COLO668 (cell line): ENCODE results near the gene PLB1.

Experiments
- DNase-seq: peaks from one replicate; lab custom pipeline; 2025; ENCODE audit not compliant: unreplicated experiment; lab: John Stamatoyannopoulos, UW

The PLB1 gene

GRCh38 chr2:28496781-28497180 lies 921 bp downstream of the PLB1 start:
- no peak for DNase-seq

DNA sequence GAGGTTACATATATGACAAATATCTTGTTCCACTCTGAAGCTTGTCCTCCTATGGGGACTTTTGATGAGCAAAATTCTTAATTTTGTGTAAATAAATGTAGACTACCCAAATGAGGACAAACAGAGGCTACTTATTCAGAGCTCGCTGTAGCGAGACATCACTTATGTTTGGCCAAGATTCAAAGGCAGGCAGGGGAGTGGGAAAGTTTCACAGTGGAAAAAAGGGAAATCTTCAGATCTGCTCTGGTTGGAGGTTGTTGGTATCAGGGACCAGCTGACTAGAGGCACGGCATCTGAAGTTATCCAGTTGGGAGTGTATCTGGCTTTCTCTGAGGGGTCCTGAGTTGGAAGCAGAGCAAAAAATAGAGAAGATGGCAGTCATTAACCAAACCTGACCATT lies 1.3 kb downstream of the PLB1 start:
- no peak for DNase-seq

GRCh38 chr2:28499282-28499681 lies 3.4 kb downstream of the PLB1 start:
- no peak for DNase-seq

GRCh38 chr2:28505361-28505760 lies 9.5 kb downstream of the PLB1 start:
- no peak for DNase-seq

GRCh38 chr2:28506112-28506910 lies 10.5 kb downstream of the PLB1 start:
- no peak for DNase-seq

GRCh38 chr2:28507796-28508764 lies 12.2 kb downstream of the PLB1 start:
- peak; percentile 88 for DNase-seq

GRCh38 chr2:28509361-28509760 lies 13.5 kb downstream of the PLB1 start:
- DNase-seq, result no peak

DNA sequence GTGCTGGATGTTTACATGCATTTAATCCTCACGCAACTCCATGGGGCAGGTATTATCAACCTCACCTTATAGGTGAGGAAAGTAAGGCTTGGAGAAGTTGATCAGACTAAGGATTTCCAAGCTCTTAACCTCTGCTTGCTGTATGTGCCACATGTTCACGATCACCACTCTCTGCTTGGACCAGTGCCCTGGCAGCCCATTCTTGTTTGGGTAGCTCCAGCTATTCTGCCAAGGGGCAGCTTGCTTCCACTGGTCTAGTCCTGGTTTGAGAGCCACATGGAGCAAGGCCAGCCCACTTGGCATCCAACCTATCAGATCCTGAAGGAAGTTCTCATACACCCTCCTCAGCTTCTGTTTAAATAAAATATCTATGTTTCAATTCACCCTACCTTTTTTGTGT lies 14.3 kb downstream of the PLB1 start:
- no peak for DNase-seq

DNA sequence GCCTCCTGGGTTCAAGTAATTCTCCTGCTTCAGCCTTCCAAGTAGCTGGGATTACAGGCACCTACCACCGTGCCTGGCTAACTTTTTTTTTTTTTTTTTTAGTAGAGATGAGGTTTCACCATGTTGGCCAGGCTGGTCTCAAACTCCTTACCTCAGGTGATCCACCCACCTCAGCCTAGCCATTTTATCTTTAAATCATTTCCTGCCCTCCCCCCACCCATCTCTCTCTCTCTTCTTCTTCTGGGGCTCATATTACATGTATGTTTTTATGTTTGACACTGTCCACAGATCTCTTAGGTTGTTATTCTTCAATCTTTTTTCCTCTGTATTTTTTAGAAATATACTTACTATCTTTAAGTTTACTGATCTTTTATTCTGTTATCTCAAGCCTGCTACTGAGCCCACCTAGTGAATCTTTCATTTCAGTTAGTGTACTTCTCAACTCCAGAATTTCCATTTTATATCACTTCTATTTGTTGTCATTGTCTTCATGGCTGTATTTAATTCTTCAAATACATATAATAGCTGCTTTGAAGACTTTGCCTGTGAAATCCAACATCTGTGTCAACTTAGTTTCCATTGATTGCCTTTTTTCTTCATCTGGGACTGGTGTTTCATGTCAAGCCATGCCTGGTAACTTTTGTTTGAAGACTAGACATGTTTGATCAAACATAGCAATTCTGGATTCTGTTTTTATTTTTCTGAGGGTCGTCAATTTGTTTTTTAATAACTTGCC lies 16.2 kb downstream of the PLB1 start:
- DNase-seq, result no peak

- no peak for DNase-seq
These were observed 16.7 kb downstream of the PLB1 start for GRCh38 chr2:28512607-28512965.

DNA sequence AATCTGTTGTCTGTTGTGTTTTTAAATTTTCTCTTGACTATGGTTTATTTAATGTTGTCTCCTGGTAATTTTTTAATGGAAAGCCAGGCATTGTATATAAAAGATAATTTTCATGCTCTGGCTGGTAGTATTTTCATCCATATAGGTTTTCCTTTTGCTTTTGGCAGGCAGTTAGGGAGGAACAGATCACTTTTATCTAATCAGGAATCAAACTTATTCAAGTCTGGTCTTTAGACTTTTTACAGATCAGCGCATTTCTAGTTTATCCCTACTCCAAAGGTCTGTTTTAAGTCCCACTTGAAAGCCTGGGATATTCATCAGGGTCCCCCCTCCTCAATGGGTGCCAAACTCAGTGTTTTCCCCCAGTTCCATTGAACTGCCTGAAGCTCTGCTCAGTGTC lies 17.2 kb downstream of the PLB1 start:
- no peak for DNase-seq

- no peak for DNase-seq
These were observed 19.4 kb downstream of the PLB1 start for GRCh38 chr2:28515176-28515751.

GRCh38 chr2:28516430-28516829 lies 20.6 kb downstream of the PLB1 start:
- no peak for DNase-seq

DNA sequence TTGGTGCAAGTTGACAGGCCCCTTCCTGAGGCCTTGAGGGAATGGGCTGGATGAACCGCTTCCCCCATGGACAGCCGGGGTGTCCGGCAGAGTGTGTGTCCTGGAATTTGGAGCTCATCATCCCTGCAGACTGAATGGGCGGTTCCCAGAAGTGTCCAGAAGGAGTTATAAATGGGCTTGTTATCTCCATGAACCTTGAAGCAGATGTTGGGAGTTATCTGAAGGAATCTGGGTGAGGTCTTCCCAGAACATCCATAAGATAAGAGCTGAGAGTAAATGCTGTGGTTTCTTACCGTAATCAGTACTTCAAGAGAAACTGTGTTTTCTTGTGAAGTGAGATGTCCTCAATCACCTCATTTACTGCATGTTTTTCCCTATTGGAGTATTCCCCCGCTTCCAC lies 21.1 kb downstream of the PLB1 start:
- no peak for DNase-seq

DNA sequence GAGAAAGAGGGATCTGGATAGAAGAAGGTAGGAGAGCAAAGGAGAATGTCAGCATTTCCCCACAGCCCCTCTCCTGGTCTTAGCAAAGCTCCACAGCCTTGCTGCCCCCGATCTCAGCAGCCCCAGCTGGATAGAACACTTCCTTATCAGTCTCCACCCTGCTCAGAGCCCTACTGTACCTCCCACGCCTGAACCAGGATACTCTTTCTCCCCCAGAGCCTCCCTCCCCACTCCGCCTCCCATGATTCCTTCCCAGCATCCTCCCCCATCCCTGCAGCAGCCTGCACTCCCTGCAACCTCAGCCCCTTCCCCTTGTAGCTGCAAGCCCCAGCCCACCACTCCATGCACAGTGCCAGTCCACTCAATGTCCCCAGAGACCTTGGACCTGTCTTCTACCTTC lies 25.8 kb downstream of the PLB1 start:
- no peak for DNase-seq

GRCh38 chr2:28522481-28522880 lies 26.6 kb downstream of the PLB1 start:
- DNase-seq, result no peak

- DNase-seq, result peak; percentile 31
These were observed 28.0 kb downstream of the PLB1 start for GRCh38 chr2:28523902-28524301.

DNA sequence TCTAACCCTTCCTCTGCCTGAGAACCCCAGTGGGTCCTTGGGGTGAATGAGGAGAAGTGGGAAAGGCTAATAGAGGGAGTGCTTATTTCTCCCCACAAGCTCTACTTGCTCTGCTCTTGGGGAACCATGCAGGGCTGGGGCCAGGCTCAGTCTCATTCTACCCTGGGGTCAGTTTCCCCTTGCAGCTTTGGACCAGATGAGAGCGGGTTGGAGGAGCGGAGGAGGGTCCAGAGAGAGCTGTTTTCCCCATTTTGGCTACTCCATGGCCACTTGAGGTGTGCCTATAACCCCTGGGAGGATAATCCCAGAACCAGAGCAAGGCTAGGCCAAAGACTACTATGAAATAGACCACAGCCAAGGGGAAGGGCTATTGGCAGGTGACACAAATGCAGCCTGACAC lies 29.6 kb downstream of the PLB1 start:
- no peak for DNase-seq

GRCh38 chr2:28526527-28527132 lies 30.8 kb downstream of the PLB1 start:
- no peak for DNase-seq

- no peak for DNase-seq
These were observed 31.3 kb downstream of the PLB1 start for GRCh38 chr2:28527196-28527595.

DNA sequence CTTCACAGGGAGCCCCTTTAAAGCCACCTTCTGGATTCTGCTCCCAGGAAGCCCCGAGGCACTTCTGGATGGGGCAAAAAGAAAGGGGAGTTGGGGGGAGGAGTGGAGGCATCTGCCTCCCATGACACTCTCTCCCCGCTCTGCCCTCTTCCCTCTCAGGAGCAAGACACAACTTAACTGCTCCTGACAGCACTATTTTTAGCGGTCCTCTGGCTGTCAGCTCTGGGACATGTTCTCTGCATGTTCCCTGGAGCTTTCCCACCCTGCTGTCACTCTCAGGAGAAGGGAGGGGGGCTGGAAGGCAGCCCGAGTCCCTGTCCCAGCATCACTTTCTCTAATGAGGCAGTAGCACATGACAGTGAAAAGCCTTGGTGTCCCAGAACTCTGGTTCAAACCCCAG lies 32.3 kb downstream of the PLB1 start:
- DNase-seq, result no peak
